Loucy (cell line): ENCODE results near the gene SIM2.

Experiments
- CTCF ChIP-seq: fragments of 200-600 bp; sonication (generic); conservative IDR thresholded peaks from 2 replicates; pipeline ENCODE4 v1.5.1; 2014; ENCODE audit warnings: mild to moderate bottlenecking, antibody characterized with exemption, low read length
- EZH2phosphoT487 ChIP-seq: fragments of 200-600 bp; IDR thresholded peaks from 2 replicates; pipeline ENCODE4 v1.6.1; 2018; ENCODE audit warnings: antibody characterized with exemption, mild to moderate bottlenecking, moderate library complexity, borderline replicate concordance

DNA sequence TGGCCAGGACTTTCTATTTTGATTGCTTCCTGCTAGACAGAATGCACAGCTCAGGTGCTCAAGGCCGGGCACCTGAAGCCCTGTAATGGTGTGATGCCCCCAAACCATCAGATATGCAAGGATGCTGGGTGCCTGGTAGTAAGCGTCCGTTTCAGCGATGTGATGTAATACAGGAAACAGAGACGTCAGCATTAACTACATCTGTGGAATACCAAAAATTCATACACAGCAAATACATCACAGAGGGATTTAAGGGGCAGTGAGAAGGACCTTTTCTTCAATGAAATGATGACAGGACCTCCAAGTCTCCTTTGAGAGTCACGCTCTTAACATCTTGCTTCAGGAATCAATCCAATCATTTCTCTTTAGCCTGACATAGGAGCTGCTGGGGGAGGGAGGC is 64.4 kb downstream of the SIM2 start:
- TF ChIP-seq EZH2phosphoT487 (no peak), CTCF (no peak)
